Skeletal muscle satellite cell (primary cell): ENCODE measurements around the gene HES4.

Experiments used
- H3K27me3 ChIP-seq: 2 replicates; pipeline ENCODE4 v1.7.0; 2013; ENCODE audit warnings: low read length; ENCODE audit not compliant: control insufficient read depth, insufficient read depth
- H3K36me3 ChIP-seq: 2 replicates; pipeline ENCODE4 v1.7.0; 2013; ENCODE audit warnings: mild to moderate bottlenecking, control low read depth, low read length; ENCODE audit not compliant: insufficient read depth
- H3K4me1 ChIP-seq: 2 replicates; pipeline ENCODE4 v1.7.0; 2013; ENCODE audit warnings: low read length; ENCODE audit not compliant: control insufficient read depth, insufficient read depth
- H3K4me2 ChIP-seq: 2 replicates; pipeline ENCODE4 v1.7.0; 2013; ENCODE audit warnings: mild to moderate bottlenecking, low read length
- H3K4me3 ChIP-seq: 2 replicates; pipeline ENCODE4 v1.7.0; 2013; ENCODE audit warnings: low read length
- H3K9ac ChIP-seq: 2 replicates; pipeline ENCODE4 v1.7.0; 2013; ENCODE audit warnings: mild to moderate bottlenecking, low read depth, low read length, moderate library complexity
- H3K9me3 ChIP-seq: replicated peaks from 2 replicates; pipeline ENCODE4 v1.7.0; 2013; ENCODE audit warnings: mild to moderate bottlenecking, control low read depth, low read length

HES4 gene

DNA sequence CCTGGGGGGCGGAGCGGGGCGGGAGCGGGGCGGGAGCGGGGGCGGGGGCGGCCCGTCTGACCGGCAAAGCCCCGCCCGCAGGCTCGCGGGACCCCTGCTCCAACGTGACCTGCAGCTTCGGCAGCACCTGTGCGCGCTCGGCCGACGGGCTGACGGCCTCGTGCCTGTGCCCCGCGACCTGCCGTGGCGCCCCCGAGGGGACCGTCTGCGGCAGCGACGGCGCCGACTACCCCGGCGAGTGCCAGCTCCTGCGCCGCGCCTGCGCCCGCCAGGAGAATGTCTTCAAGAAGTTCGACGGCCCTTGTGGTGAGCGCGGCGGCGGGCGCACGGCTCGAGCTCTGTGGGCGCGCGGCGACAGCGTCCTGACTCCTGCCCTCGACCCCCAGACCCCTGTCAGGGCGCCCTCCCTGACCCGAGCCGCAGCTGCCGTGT lies 41.2 kb upstream of the HES4 start:
- H3K4me1 ChIP-seq = peaks cover 8% of the 10 kb centered on the region
- H3K9ac ChIP-seq = no peak overlapping the region
- H3K4me3 ChIP-seq = no peak overlapping the region
- no peaks in the 10 kb centered on the region for H3K9me3 ChIP-seq
- no peak overlapping the region for H3K4me2 ChIP-seq
- H3K36me3 ChIP-seq = no peaks in the 10 kb centered on the region
- H3K27me3 ChIP-seq = peaks cover 15% of the 10 kb centered on the region

DNA sequence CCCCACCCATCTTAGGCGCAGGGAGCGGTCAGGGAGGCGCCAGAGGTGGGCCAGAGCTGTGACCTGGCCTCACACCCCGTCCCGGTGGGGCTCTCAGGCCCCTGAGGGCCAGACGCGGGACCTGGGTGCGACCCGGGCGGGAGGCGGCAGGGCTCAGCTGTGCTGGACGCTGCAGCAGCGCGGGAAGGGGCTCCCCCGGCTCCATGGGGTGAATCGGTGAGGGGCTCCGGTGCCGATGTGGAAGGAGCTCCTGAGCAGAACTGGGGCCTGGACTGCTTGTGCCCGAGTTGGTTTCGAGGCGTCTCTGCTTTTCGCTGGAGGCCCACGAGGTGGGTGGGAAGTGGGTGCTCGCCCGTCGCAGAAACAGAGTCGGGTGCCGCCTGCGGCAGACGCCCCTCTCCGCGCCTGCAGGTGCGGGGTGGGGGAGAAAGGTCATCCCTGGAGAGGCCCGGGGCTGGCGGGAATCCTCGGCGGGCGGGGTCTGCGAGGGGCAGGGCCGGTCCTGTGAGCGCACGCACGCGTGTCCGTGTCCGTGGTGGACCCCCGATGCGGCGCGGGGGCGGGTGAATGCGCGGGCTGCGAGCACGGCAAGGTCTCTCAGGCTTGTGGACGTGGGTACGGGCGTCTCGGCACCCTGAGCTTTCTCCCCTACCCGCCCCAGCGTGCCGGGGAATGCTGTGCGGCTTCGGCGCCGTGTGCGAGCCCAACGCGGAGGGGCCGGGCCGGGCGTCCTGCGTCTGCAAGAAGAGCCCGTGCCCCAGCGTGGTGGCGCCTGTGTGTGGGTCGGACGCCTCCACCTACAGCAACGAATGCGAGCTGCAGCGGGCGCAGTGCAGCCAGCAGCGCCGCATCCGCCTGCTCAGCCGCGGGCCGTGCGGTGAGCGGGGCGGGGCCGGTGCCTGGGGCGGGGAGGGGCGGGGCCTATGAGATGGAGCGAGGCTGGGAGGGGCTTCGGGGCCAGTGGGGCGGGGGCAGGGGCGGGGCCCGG lies 40.4 kb upstream of the HES4 start:
- peaks cover 15% of the 10 kb centered on the region for H3K27me3 ChIP-seq
- H3K4me3 ChIP-seq = peak overlapping the region; percentile 71
- H3K4me1 ChIP-seq = peaks cover 8% of the 10 kb centered on the region
- no peaks in the 10 kb centered on the region for H3K36me3 ChIP-seq
- peak overlapping the region; percentile 95 for H3K4me2 ChIP-seq
- H3K9ac ChIP-seq = no peak overlapping the region
- H3K9me3 ChIP-seq = no peaks in the 10 kb centered on the region

DNA sequence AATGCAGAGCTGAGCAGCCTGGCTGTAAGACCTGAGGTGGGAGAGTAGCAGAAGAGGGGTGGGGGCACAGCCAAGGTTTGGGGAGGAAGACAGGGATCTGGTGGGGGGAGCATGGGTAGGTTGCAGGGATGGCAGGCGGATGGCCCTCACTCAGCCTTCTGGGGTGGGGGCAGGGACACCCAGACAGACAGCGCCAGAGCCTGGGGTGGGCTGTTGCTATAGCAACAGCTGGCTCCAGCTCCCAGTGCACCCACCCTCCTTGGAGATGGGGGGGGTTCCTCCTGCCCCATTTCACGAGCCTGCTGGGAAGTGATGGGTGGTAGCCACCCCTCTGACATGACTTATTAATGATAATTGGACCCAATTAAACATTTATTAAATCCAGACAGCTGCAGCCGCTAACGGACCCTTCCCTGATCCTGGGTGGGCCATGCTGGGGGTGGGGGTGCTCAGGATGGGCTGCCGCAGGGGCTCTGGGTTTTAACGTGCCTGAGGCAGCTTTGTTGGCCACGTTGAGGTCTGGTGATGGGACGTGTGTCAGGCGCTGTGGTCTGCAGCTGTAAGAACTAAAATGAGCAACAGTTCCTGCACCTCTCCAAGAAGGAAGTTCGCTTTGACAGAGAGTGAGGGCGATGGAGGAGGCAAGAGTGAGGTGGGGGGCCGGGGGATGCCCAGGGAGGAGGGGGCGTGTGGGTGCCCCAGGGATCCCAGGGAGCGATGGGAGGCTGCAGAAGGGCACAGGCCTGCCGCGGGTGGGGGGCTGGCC lies 39.4 kb upstream of the HES4 start:
- H3K36me3 ChIP-seq = no peaks in the 10 kb centered on the region
- H3K4me2 ChIP-seq = no peak overlapping the region
- no peak overlapping the region for H3K9ac ChIP-seq
- peaks cover 8% of the 10 kb centered on the region for H3K4me1 ChIP-seq
- no peak overlapping the region for H3K4me3 ChIP-seq
- H3K9me3 ChIP-seq = no peaks in the 10 kb centered on the region
- peaks cover 17% of the 10 kb centered on the region for H3K27me3 ChIP-seq

DNA sequence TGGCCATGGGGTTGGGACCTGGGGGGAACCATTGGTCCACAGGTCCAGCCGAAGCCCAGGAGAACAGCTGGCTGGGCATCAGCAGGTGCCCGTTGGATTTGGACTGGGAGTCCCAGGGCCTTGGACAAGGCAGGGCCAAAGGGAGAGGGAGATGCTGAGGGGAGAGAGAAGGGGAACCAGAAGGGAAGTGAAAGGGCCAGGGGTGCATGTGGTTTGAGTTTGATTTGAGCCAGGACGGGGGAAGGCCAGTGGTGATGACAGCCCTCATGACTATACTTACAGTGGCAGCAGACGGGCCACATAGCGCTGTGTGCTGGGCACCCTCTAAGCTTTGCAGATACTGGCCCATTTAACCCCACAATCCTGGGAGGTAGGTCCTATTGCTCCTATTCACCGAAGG lies 38.8 kb upstream of the HES4 start:
- H3K4me2 ChIP-seq = no peak overlapping the region
- H3K27me3 ChIP-seq = peaks cover 23% of the 10 kb centered on the region
- H3K4me1 ChIP-seq = peaks cover 8% of the 10 kb centered on the region
- H3K36me3 ChIP-seq = no peaks in the 10 kb centered on the region
- H3K9me3 ChIP-seq = no peaks in the 10 kb centered on the region
- H3K4me3 ChIP-seq = no peak overlapping the region
- H3K9ac ChIP-seq = no peak overlapping the region

DNA sequence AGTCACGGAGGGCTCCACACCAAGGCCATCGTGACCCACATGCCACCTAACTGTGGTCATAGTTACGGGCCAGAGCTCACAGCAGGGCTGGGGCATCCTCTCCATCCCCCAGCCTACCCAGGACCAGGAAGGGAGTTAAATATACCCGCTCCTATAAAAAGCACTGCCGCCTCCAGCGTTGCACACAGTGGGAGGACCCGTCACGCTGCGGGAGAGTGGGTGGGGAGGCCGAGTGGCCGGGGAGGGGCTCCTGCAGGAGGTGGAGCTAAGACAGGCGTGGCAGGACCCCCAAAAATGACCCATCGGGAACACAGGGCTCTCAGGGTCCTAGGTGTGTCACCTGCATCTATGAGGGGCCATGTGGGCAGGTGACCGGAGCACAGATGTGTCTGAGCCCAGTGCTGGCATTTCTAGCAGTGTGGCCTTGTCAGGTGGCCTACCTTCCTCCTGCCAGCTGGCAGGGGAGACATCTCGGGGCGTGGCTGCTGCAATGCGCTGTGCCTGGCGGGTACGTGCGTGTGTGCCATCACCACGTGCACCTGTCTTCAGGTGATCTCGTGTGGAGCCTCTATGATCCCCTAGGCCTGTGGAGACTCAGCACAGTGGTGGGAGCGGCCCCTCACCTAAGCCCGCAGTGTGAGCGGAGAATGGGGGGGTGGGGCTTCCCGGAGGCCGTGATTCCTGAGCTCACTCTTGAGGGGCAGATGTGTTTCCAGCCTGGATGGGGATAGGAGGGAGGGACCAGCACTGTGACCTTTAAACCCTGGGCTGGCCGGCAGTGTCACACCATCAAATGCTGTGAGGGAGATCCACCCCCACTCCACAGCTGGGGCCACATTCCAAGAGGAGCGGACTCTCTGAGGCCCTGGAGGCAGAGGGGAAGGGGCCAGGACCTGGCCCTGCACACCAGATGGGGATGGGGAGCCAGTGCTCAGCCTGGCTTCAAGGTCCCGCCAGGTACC lies 37.8 kb upstream of the HES4 start:
- Histone ChIP-seq H3K36me3 (no peaks in the 10 kb centered on the region), H3K4me2 (no peak overlapping the region), H3K4me1 (peaks cover 15% of the 10 kb centered on the region), H3K4me3 (no peak overlapping the region), H3K9ac (no peak overlapping the region), H3K9me3 (no peaks in the 10 kb centered on the region), H3K27me3 (peaks cover 30% of the 10 kb centered on the region)

DNA sequence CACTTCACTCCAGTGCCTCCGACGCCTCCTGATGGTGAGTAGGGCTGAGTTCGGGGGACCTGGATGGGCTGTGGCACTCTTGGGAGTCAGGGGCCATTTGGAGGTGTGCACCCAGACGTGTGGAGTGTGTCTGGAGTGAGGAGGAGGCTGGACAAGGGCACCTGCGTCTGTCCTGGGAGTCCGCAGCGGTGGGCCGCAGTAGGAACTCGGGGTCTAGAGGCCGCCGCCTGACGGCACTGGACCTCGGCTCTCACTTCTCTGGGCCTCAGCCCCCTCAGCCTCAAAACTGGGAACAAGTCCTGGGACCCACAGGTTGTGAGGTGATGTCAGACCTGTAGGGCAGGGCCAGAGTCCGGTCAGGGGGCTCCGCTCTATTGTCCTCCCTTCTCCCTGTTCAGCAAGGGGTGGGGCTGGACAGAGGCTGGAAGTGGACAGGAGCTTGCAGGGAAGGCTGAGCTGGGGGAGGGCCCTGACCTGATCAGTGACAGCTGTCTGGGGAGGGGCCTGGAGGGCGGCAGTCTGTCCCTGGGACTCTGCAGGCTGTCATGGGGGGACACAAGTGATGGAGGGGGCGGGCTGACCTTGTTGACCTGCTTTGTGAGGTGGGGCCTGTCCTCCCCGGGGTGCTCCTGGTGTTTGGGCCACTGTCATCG lies 35.5 kb upstream of the HES4 start:
- no peak overlapping the region for H3K4me3 ChIP-seq
- H3K9me3 ChIP-seq = no peaks in the 10 kb centered on the region
- no peaks in the 10 kb centered on the region for H3K36me3 ChIP-seq
- peaks cover 15% of the 10 kb centered on the region for H3K4me1 ChIP-seq
- no peak overlapping the region for H3K9ac ChIP-seq
- H3K4me2 ChIP-seq = no peak overlapping the region
- H3K27me3 ChIP-seq = peaks cover 36% of the 10 kb centered on the region

DNA sequence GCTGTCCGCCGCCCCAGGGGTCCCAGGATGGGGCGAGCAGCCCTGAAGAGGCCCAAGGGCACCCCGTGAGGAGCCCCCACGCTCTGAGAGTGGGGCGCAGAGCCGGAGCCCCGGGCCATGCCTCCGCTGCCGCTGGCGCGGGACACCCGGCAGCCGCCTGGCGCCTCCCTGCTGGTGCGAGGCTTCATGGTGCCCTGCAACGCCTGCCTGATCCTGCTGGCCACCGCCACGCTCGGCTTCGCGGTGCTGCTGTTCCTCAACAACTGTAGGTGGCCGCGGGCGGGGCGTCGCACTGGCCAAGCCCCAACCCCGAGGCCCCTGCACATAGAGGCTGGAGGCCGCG lies 34.5 kb upstream of the HES4 start:
- Histone ChIP-seq H3K27me3 (peaks cover 31% of the 10 kb centered on the region), H3K9me3 (no peaks in the 10 kb centered on the region), H3K4me2 (no peak overlapping the region), H3K4me1 (peaks cover 8% of the 10 kb centered on the region), H3K4me3 (no peak overlapping the region), H3K9ac (no peak overlapping the region), H3K36me3 (no peaks in the 10 kb centered on the region)

DNA sequence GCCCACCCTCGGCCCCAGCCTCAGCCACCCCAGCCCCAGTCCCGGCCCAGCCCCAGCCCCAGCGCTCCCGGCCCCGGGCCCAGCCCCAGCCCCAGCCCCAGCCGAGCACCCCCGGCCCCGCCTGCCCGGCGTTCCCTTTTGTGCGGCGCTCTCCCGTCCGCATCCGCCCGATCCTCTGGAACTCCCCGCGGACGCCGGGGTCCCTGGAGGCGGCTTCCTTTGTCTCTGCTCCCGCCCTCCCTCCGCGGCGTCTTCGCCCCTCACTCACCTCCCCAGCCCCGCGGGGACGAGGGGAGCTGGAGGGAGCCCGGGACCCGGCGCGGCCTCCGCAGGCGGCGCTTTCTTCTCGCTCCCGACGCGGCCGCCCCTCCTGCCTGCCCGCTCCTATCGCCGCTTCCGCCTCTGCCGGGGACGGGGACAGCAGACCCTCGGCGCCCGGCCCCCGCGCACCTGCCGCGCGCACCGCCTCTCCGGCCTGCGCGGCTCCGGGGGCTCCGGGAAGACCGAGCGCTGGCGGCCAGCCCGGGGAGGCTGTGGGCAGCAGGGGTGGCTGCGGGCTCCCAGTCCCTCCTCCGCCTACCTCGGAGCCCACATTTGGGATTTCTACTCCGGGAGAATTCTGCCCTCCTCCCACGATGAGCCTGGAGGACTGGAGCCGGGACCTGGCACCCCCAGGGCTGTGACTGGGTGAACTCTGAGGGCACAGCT lies 34.0 kb upstream of the HES4 start:
- Histone ChIP-seq H3K4me3 (peak overlapping the region; percentile 47), H3K4me1 (peaks cover 8% of the 10 kb centered on the region), H3K4me2 (peak overlapping the region; percentile 72), H3K36me3 (no peaks in the 10 kb centered on the region), H3K9ac (no peak overlapping the region), H3K9me3 (no peaks in the 10 kb centered on the region), H3K27me3 (peaks cover 29% of the 10 kb centered on the region)

DNA sequence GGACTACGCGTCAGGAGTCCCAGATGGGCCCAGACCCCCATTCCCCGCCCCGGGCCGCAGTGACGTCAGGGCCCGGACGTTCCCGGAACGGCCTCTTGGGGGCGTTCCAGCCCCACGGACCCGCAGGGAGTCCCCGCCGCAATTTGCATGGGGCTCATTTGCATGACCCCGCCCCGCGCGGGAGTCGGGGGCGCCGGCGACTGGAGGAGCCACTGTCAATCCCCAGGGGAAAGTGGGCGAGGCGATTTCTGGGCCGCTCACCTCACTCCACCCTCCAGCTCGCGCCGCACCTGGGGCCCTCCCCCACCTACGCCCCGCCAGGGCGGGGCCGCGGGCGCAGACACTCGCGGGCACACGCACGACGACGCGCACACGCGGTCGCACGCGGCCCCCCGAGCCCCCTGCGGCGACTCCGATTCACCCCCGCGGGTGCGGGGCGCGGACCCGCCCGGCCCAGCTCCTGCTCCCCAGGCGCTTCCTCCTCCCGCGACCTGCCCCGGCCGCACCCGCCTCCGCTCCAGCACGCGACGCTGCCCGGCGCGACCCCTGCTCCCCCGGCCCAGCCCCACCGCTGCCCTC lies 33.2 kb upstream of the HES4 start:
- H3K36me3 ChIP-seq = no peaks in the 10 kb centered on the region
- H3K27me3 ChIP-seq = peaks cover 21% of the 10 kb centered on the region
- H3K9ac ChIP-seq = no peak overlapping the region
- H3K4me1 ChIP-seq = peaks cover 8% of the 10 kb centered on the region
- peak overlapping the region; percentile 68 for H3K4me3 ChIP-seq
- H3K4me2 ChIP-seq = peak overlapping the region; percentile 92
- H3K9me3 ChIP-seq = no peaks in the 10 kb centered on the region

DNA sequence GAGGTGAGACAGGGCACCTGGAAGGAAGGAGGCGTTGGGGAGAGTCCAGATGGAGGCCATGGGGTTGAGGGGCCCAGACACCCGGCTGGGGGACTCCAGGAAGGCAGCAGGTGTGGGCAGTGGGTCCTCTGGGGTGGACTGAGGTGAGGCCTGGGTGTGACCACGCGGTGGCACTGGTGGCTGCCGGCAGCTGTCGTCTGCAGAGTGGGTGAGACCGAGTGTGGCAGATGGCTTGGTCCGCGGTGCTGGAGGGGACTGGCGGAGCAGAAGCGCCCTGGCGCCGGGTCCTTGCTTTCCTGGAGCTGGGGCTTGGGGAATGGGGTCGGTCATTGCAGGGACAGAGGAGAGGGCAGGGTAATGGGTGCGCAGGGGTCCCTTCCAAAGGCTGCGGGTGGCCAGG lies 32.5 kb upstream of the HES4 start:
- Histone ChIP-seq H3K36me3 (no peaks in the 10 kb centered on the region), H3K27me3 (peaks cover 21% of the 10 kb centered on the region), H3K4me1 (peaks cover 8% of the 10 kb centered on the region), H3K9ac (no peak overlapping the region), H3K4me3 (no peak overlapping the region), H3K9me3 (no peaks in the 10 kb centered on the region), H3K4me2 (peak overlapping the region; percentile 92)
